ENCODE results near the gene TRAK2.

TRAK2 gene

GRCh38 chr2:201327678-201328077, 123.6 kb downstream of the TRAK2 start:
- no peak for DNase-seq (ENCODE audit: low read depth)
- TF ChIP-seq MAX (IDR thresholded peaks at IDR 0.05; ENCODE audit: low read depth, low read length) (no peak), CTCF (IDR thresholded peaks at IDR 0.05; ENCODE audit: low read depth, low read length) (no peak), MYC (IDR thresholded peaks at IDR 0.05; ENCODE audit: low read depth, low read length) (no peak), POLR2A (IDR thresholded peaks at IDR 0.05; ENCODE audit: extremely low read depth, insufficient read length) (no peak)
- H3K4me3 ChIP-seq (ENCODE audit: low read depth, low read length): no peak overlapping the region
